K562 (cell line): ENCODE measurements around the gene ABCC9. TPM values are rescaled to one million over a fixed set of nuclear protein-coding genes. Genes with fewer than 3 reads are reported as not detected.

Experiments
- ATAC-seq: fragments of 200-7000 bp; cut with Tn5 transposase; 3 replicates; pipeline ENCODE4 v1.9.1; 2020; ENCODE audit warnings: moderate library complexity
- BruUV-seq: library from RNA; stranded (reverse); fragments of 400-500 nt; replicated peaks from 2 replicates; lab custom pipeline; 2021; lab: Mats Ljungman, UMichigan
- CTCF ChIA-PET: fragments of 300-600 bp; formaldehyde crosslinking; extraction: SDS; loops from one replicate; lab custom pipeline; 2021; ENCODE audit warnings: low intra/inter-chr PET ratio; lab: Yijun Ruan, JAX
- POLR2A ChIA-PET: fragments of 300-600, 350-650 bp; sonication (Branson Sonifier 250); formaldehyde crosslinking; extraction: SDS; loops from one replicate; lab custom pipeline; 2021; ENCODE audit warnings: antibody characterized with exemption, inconsistent platforms; lab: Yijun Ruan, JAX
- DNase-seq, 4 experiments: peaks; one replicate each; pipeline versions ENCODE4 v3.0.0 to v3.0.0-alpha.2; 2011 to 2018; ENCODE audit warnings: low spot score in 3 of 4, mixed read lengths in 3 of 4; ENCODE audit errors: extremely low read depth in 1 of 4
- FAIRE-seq: peaks from 2 replicates; lab custom pipeline; 2011; peaks lifted over from hg19 to GRCh38; lab: Jason Lieb, UNC
- H2AFZ ChIP-seq: 2 replicates; pipeline ENCODE4 v1.6.0; 2011; ENCODE audit warnings: low read depth, low read length, control low read depth, inconsistent platforms
- H3K27ac ChIP-seq: fragments of 200-600 bp; 3 replicates; pipeline ENCODE4 v1.8.0; 2011; ENCODE audit warnings: low read depth, mild to moderate bottlenecking, control low read depth, inconsistent platforms, low read length, moderate library complexity, mixed read lengths; ENCODE audit errors: extremely low read depth
- H3K27me3 ChIP-seq, 2 experiments: fragments of 300-600 bp in 1 of 2; 2 replicates in 1 of 2; 3 replicates in 1 of 2; pipeline versions ENCODE4 v1.6.0 to v1.8.0; 2011; ENCODE audit warnings: inconsistent platforms in 2 of 2, low read length in 2 of 2, mild to moderate bottlenecking in 1 of 2, mixed read lengths in 1 of 2, moderate library complexity in 1 of 2; ENCODE audit not compliant: control insufficient read depth in 2 of 2, insufficient read depth in 2 of 2
- H3K36me3 ChIP-seq: fragments of 300-600 bp; 3 replicates; pipeline ENCODE4 v1.8.0; 2011; ENCODE audit warnings: mild to moderate bottlenecking, low read length, inconsistent platforms; ENCODE audit not compliant: control insufficient read depth, insufficient read depth
- H3K4me1 ChIP-seq, 2 experiments: fragments of 200-600 bp in 1 of 2; replicated peaks in 1 of 2; 2 replicates in 1 of 2; 3 replicates in 1 of 2; pipeline versions ENCODE4 v1.5.1 to v1.8.0; 2011; ENCODE audit warnings: inconsistent platforms in 2 of 2, low read length in 2 of 2, mild to moderate bottlenecking in 1 of 2, mixed read lengths in 1 of 2, moderate library complexity in 1 of 2; ENCODE audit not compliant: control insufficient read depth in 2 of 2, insufficient read depth in 2 of 2
- H3K4me2 ChIP-seq: 2 replicates; pipeline ENCODE4 v1.6.1; 2011; ENCODE audit warnings: low read length, control low read depth, inconsistent platforms, mixed read lengths; ENCODE audit not compliant: insufficient read depth
- H3K4me3 ChIP-seq: fragments of 200-600 bp; sonication (generic), shearing (Covaris generic); 2 replicates; pipeline ENCODE4 v1.5.1; 2016; ENCODE audit warnings: control low read depth, inconsistent platforms
- H3K79me2 ChIP-seq: fragments of 200-600 bp; 3 replicates; pipeline ENCODE4 v1.8.0; 2011; ENCODE audit warnings: low read length, inconsistent platforms; ENCODE audit not compliant: control insufficient read depth, insufficient read depth
- H3K9ac ChIP-seq, 2 experiments: 2 replicates each; pipeline versions ENCODE4 v1.6.0 to v1.6.1; 2011; ENCODE audit warnings: low read depth in 2 of 2, low read length in 2 of 2, control low read depth in 1 of 2, inconsistent platforms in 1 of 2, mild to moderate bottlenecking in 1 of 2, mixed read lengths in 1 of 2; ENCODE audit not compliant: insufficient read depth in 1 of 2
- H3K9me1 ChIP-seq: one replicate; pipeline ENCODE4 v1.6.0; 2011; ENCODE audit warnings: inconsistent platforms, mild to moderate bottlenecking, low read length, moderate library complexity; ENCODE audit not compliant: control insufficient read depth, insufficient read depth
- H3K9me3 ChIP-seq: replicated peaks from 2 replicates; pipeline ENCODE4 v1.5.1; 2011; ENCODE audit warnings: low read depth, low read length, inconsistent platforms; ENCODE audit not compliant: control insufficient read depth, insufficient read depth
- H4K20me1 ChIP-seq: replicated peaks from 2 replicates; pipeline ENCODE4 v1.6.1; 2011; ENCODE audit warnings: low read length, inconsistent platforms, mixed read lengths; ENCODE audit not compliant: control insufficient read depth, insufficient read depth
- ARID3B ChIP-seq: fragments of 250-450 bp; sonication (Bioruptor Pico); IDR thresholded peaks from 2 replicates; pipeline ENCODE4 v1.4.0; 2020; ENCODE audit warnings: borderline replicate concordance
- NUFIP1 ChIP-seq: fragments of 450-650 bp; IDR thresholded peaks from 2 replicates; pipeline ENCODE4 v1.6.1; 2018; ENCODE audit not compliant: partially characterized antibody
- PTRF ChIP-seq: fragments of 450-650 bp; IDR thresholded peaks from 2 replicates; pipeline ENCODE4 v1.6.1; 2016; ENCODE audit warnings: mild to moderate bottlenecking, missing genetic modification characterization, missing compliant biosample characterization
- SMAD4 ChIP-seq: fragments of 250-450 bp; sonication (Bioruptor Pico); conservative IDR thresholded peaks from 2 replicates; pipeline ENCODE4 v1.8.0; 2021; ENCODE audit warnings: inconsistent platforms, mild to moderate bottlenecking, moderate library complexity
- SMARCE1 ChIP-seq: fragments of 450-650 bp; IDR thresholded peaks from 2 replicates; pipeline ENCODE4 v1.7.1; 2016; ENCODE audit warnings: mild to moderate bottlenecking
- SMC3 ChIP-seq: conservative IDR thresholded peaks from 2 replicates; pipeline ENCODE4 v1.6.1; 2011; ENCODE audit warnings: low read depth, low read length, improper control_type of control experiment; ENCODE audit not compliant: insufficient read depth
- SRSF1 ChIP-seq: fragments of 200-400 bp; formaldehyde crosslinking; IDR thresholded peaks from 2 replicates; pipeline ENCODE4 v1.6.1; 2017; ENCODE audit warnings: mild to moderate bottlenecking, low read depth, low read length, moderate library complexity
- ZEB2 ChIP-seq: fragments of 450-650 bp; IDR thresholded peaks from 2 replicates; pipeline ENCODE4 v1.6.1; 2016
- WGBS: fragments of 100-300 bp; shearing (Covaris generic); methylation state at CpG from one replicate; pipeline ENCODE4 v1.1.6; 2016; ENCODE audit warnings: low coverage, mixed read lengths; ENCODE audit not compliant: insufficient coverage; ENCODE audit errors: missing lambda C conversion rate; 5-methylcytosine and 5-hydroxymethylcytosine counted together
- in situ Hi-C: fragments of 300-500 bp; cut with MboI; formaldehyde crosslinking; loops from 4 replicates; pipeline ENCODE4 v1.15.0; 2018; ENCODE audit warnings: inconsistent platforms, mixed read lengths
- intact Hi-C: fragments of 100-400 bp; cut with micrococcal nuclease; formaldehyde crosslinking; loops from 2 replicates; pipeline ENCODE4 v1.14.2; 2022
- polyA plus RNA-seq, 8 experiments: library from polyadenylated mRNA; depleted of rRNA in 4 of 8; stranded (reverse) in 5 of 8; unstranded in 3 of 8; fragments of >200 nt; fragmentation: Nextera tagmentation in 2 of 8; fragmentation: Illumina TruSeq in 1 of 8; extraction: Ambion mirVana in 2 of 8; extraction: Trizol in 1 of 8; gene quantifications; 2 replicates each; pipeline versions ENCODE4 v1.2.1 to v1.2.3, GENCODE V29; 2011 to 2014; ENCODE audit warnings: inconsistent platforms in 1 of 8, missing spikeins in 1 of 8
- total RNA-seq, 7 experiments: library from RNA; depleted of rRNA in 6 of 7; stranded (reverse); fragments of >200 nt in 6 of 7; fragmentation: Illumina TruSeq in 2 of 7; extraction: Trizol in 2 of 7; gene quantifications; 2 replicates each; pipeline versions ENCODE4 v1.2.1 to v1.2.3, GENCODE V29; 2011 to 2021; ENCODE audit warnings: low replicate concordance in 1 of 7

Gene ABCC9
- total and polyA plus RNA-seq, 9 of the 15 experiments (the other 6 are each of a cell fraction or from before 2014, with no cell fraction given): 0.05 to 0.40 (median 0.18) TPM

- H3K4me3 ChIP-seq: no peak overlapping the region
- intact Hi-C loops (no loop called here), in situ Hi-C loops (no loop called here)
- no peak overlapping the region for H3K4me2 ChIP-seq
- FAIRE-seq (no peak), DNase-seq (no peak), ATAC-seq (no peak)
- H3K9me1 ChIP-seq: no peaks in the 10 kb centered on the region
- ChIA-PET POLR2A (no interaction called here), CTCF (no interaction called here)
- H3K27ac ChIP-seq: no peak overlapping the region
- H3K9ac ChIP-seq: no peak overlapping the region
- no peaks in the 10 kb centered on the region for H3K79me2 ChIP-seq
- no peaks in the 10 kb centered on the region for H3K9me3 ChIP-seq
- 0% methylated on average over 1 of the region's 1 CpG for WGBS
- TF ChIP-seq SMAD4 (CRISPR knock-in tag): no peak
- no peak for TF ChIP-seq NUFIP1
- TF ChIP-seq SRSF1: no peak
- TF ChIP-seq ZEB2: no peak
- TF ChIP-seq SMC3: no peak
- no peak for TF ChIP-seq SMARCE1
- TF ChIP-seq PTRF: no peak
- no peak for TF ChIP-seq ARID3B (CRISPR knock-in tag)
- TF ChIP-seq, all 486 proteins: peak for 0
- no peaks in the 10 kb centered on the region for H3K4me1 ChIP-seq
- H2AFZ ChIP-seq: no peak overlapping the region
- H3K36me3 ChIP-seq: no peaks in the 10 kb centered on the region
- no peaks in the 10 kb centered on the region for H3K27me3 ChIP-seq
- H4K20me1 ChIP-seq: no peaks in the 10 kb centered on the region
- no TSS peak for BruUV-seq
Measured at GRCh38 chr12:21839776-21840175, 101.5 kb downstream of the ABCC9 start.
